ENCODE measurements around the gene ZBTB21. TPM values are rescaled to one million over a fixed set of nuclear protein-coding genes. Genes with fewer than 3 reads are reported as not detected.
A peak's percentile ranks its signal among the peaks of the same experiment; 100 is the strongest.

The ZBTB21 gene
- polyA plus RNA-seq, 5 donors: 7.7 to 11.9 (median 10.6) TPM

DNA sequence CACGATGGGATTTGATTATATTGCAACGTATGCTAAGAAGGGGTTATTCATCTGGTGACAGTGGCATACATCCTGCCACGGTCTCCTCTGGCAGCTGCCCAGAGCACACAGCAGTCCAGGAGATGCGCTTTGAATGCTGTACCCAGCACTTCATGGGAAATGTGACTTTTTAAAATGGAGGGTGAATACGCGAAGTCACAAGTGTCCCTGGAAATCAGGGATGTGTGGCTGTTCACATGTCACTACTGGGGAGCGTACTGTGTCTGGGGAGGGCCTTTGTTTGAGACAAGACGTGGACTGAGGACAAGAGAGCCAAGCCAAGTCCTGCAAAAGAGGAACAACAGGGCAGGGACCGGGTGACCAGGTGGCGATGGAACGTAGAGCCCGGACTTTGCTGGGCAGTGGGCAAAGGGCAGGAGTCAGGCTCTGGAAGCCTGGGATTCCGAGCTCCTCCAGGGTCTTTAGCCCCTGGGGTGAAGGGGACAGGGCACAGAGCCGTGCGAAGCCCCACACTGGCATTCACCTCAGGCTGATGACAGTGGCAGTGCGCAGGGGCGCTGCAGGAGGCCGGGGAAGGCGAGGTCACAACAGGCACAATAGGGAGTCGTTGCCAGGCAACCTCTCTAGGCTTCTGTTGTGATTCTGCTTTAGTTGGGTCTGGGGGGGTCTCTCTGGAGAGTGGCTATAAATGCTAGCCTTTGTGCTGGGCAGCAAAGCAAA lies 11.4 kb upstream of the ZBTB21 start:
- DNase-seq: no peak

DNA sequence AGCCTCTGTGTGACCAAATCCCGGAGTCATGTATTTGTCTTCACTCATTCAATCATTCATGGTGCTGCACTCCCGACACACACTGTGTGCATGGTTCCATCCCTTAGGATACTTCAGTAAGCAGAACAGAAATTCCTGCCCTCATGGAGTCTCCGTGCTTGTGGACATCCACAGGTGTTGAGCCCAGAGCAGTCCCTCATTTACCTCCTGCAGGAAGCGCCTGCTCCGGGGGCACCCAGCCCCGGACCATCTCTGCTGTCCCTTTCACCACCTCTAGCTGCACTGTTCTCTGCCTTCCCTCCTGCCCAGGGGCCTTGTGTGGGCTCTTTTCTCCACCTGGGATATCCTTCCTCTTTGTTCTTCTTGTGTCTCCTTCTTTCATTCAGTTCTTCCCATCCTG lies 9.5 kb upstream of the ZBTB21 start:
- DNase-seq: no peak

GRCh38 chr21:42019101-42019605 lies 9.0 kb upstream of the ZBTB21 start:
- no peak for DNase-seq

DNA sequence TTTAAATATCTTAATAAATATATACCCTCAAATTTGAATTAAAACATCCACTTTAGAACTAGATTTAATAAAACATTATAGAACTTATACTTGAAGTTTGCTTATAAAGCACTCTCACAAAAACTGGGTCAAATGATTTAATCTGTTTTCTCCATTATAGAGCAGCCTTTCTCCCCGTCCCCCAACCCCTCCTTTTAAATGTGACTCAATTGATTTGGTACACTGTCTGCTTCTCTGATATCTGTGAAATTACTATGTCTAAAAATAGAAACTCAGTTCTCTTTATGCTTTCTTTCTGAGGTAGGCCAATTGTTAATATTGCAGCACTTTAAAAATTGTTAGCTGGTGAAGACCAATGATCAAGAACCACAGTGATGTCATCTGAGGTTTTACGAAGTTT lies 6.9 kb upstream of the ZBTB21 start:
- DNase-seq: no peak

DNA sequence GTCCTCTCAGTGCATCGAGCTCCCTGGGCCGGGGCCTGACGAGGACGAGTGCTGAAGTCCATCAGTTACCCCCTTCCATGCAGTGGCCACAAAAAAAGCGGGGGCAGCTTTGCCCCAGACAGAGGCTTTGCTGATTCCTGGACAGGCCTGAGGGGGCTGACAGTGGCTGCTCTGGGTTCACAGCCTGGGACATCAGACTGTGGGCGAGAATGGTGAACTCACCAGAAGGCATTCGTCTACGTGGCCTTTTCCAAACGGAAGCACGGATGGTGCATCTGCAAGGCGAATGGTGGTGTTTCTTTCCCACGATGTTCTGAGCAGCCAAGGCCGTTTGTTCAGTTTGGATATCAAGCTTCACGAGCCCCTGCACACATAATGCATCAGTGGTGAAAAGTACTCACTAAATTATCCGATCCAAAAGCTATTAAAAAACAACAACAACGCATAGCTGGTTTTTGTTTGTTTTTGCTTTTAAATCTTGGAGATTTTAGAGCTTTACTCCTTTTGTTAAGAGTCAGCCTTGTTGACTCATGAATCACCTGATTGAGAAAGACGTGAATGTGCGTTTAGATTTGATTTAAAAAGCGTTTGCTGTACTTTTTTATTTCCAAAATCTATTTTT lies 6.3 kb upstream of the ZBTB21 start:
- no peak for DNase-seq

GRCh38 chr21:42013931-42014330 lies 3.8 kb upstream of the ZBTB21 start:
- no peak for DNase-seq

DNA sequence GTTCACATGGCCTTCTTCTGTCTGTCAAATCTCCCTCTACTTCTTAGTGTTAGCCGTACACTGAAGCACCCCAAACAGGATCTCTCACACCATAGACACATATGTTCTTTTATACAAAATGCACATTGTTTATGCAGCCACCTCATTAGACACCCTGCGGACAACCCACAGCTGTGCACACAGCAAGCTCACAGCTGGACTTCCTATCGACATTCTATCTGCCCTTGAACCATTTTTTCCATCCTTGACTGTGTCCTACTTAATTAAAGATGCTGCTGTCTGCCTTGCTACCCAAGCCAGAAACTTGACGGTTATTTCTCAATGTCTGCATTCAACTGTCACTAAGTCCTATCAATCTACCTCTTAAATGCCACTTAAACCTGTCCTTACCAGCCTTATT lies 3.2 kb upstream of the ZBTB21 start:
- peak in 1 of 2 donors; percentile 41 for DNase-seq

DNA sequence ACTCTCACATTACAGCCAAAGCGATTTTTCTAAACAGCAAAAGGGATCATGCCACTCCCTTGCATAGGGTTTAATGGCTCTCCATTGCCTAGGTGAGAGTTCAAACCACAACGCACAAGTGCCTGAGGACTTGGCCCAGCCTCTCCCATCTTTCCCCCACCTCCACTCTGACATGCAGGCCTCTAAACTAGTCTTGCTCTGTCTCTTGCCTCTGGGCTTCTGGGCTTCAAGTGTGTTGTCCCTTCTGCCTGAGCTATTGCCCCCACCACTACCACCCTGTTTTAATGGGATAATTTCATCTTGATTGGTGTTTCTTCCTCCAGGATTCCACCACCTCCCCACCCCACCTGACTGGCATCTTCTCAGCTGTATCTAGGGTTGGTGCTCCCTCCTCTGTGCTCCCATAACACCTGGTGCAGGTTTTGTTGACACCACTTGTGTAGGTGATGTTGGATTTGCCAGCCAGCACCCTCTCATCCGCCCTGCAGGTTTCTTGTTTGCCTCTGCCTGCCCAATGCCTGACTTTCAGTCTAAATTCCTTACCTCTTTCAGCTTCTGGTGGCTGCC lies 2.7 kb upstream of the ZBTB21 start:
- no peak for DNase-seq

GRCh38 chr21:42012344-42012743 lies 2.2 kb upstream of the ZBTB21 start:
- no peak for DNase-seq

- DNase-seq: peak in 1 of 2 donors; percentile 63
These were observed 641 bp upstream of the ZBTB21 start for GRCh38 chr21:42010507-42011495.

- peak in 1 of 2 donors; percentile 63 for DNase-seq
These were observed 936 bp downstream of the ZBTB21 start for GRCh38 chr21:42009018-42009830.

- DNase-seq: no peak
These were observed 2.7 kb downstream of the ZBTB21 start for GRCh38 chr21:42007356-42007940.

DNA sequence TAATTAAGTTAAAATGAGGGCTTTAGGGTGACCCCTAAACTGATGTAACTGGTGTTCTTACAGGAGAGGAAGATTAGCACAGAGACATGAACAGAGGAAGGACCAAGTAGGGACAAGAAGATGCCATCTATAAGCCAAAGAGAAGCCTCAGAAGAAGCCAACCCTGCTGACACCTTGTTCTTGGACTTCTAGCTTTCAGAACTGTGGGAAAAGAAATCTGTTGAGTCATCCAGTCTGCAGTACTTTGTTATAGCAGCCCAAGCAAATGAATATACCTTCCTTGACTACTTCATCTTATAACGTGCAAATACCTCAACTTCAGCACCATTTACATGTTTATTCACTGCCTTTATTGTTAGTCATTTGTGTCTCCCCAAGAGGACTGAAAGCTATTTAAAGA lies 3.4 kb downstream of the ZBTB21 start:
- no peak for DNase-seq

GRCh38 chr21:42004406-42005199 lies 5.6 kb downstream of the ZBTB21 start:
- DNase-seq: no peak

- no peak for DNase-seq
These were observed 7.1 kb downstream of the ZBTB21 start for GRCh38 chr21:42003051-42003461.

DNA sequence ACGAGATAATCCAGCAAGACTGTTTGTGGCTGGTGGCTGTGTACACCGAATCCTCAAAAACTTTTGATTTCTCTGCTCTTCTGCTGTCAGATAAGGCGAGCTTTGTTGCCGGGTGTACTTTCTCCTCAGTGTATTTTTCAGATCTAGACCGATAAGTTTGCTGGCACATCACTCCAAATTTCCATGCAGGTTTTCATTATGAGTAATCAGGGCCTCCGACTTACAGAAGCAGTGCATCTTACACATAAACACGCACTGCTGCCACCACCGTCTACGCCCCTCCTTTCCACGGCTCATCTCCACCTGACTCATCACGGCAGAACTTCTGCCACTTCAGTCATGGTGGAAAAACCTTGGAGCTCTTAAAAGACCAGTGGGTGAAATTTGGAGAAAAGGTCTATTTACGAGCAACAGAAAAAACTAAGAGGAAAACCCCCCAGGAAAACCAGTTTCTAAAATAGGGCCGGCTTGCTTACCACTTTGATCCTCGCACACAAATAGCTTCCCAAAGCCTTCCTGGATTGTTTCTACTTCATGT lies 7.7 kb downstream of the ZBTB21 start:
- no peak for DNase-seq

GRCh38 chr21:42001781-42002180 lies 8.4 kb downstream of the ZBTB21 start:
- no peak for DNase-seq

DNA sequence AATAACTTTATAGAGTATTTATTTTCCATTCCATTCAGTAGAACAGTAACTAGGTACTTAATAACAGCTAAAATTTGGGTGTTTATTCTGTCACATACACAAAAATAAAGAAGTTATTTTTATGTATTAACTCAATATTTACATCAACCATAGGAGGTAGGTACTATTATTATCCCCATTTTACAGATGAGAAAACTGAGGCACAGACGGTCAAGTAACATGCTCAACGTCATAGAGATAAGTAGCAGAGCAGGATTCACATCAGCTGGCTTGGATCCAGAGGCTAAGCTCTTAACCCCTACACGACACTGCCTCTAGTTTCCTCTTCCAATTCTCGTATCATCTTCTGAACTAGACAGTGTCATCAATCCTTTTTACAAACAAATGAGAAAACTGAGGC lies 9.3 kb downstream of the ZBTB21 start:
- no peak for DNase-seq

DNA sequence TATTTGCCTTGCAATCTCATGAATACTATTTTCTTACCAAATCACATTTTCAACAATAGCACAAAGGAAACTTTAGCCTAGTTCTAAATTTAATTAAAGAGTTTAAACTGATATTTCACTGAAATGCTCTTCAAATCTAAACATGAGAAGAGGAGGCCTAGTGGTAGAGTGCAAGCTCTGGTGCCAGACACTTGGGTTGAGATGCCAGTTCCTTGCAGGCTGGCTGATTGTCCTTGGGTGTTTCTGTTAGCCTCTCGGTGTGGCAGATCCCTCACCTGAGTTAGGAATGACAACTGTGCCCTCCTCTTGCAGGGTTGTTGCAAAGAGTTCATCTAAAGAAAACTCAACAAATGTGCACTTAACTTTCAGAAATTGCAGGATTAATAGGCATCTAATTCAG lies 12.5 kb downstream of the ZBTB21 start:
- no peak for DNase-seq

All from right lung (tissue), 5 donors.